GM19099 (cell line): ENCODE measurements around the gene TBC1D19.

Experiments
- POLR2A ChIP-seq: IDR thresholded peaks from 3 replicates; pipeline ENCODE4 v1.6.1; 2011; ENCODE audit warnings: low read depth; ENCODE audit not compliant: insufficient read length; ENCODE audit errors: extremely low read depth

TBC1D19 gene

GRCh38 chr4:26583865-26584652 is at the start of gene TBC1D19:
TSS of gene TBC1D19 (plus strand) at chr4:26584084. CDS start at chr4:26584194, 110 bp downstream.
- peak; percentile 52 for TF ChIP-seq POLR2A

- TF ChIP-seq POLR2A, result no peak
Measured at GRCh38 chr4:26542991-26543390, 40.9 kb upstream of the TBC1D19 start.

- no peak for TF ChIP-seq POLR2A
Measured at GRCh38 chr4:26544421-26544820, 39.5 kb upstream of the TBC1D19 start.

- TF ChIP-seq POLR2A, result no peak
Measured at GRCh38 chr4:26557164-26557563, 26.7 kb upstream of the TBC1D19 start.

GRCh38 chr4:26558166-26558895 is 25.6 kb upstream of the TBC1D19 start:
- no peak for TF ChIP-seq POLR2A

- no peak for TF ChIP-seq POLR2A
Measured at GRCh38 chr4:26566133-26566532, 17.8 kb upstream of the TBC1D19 start.

- no peak for TF ChIP-seq POLR2A
Measured at GRCh38 chr4:26568446-26568994, 15.4 kb upstream of the TBC1D19 start.

GRCh38 chr4:26570596-26570995 is 13.3 kb upstream of the TBC1D19 start:
- no peak for TF ChIP-seq POLR2A

GRCh38 chr4:26573389-26573794 is 10.5 kb upstream of the TBC1D19 start:
- no peak for TF ChIP-seq POLR2A

- TF ChIP-seq POLR2A, result no peak
Measured at GRCh38 chr4:26574563-26574962, 9.3 kb upstream of the TBC1D19 start.

- TF ChIP-seq POLR2A, result no peak
Measured at GRCh38 chr4:26576231-26576739, 7.6 kb upstream of the TBC1D19 start.

- no peak for TF ChIP-seq POLR2A
Measured at GRCh38 chr4:26577066-26577465, 6.8 kb upstream of the TBC1D19 start.

GRCh38 chr4:26579169-26579568 is 4.7 kb upstream of the TBC1D19 start:
- no peak for TF ChIP-seq POLR2A

- no peak for TF ChIP-seq POLR2A
Measured at GRCh38 chr4:26583538-26583864, 383 bp upstream of the TBC1D19 start.

GRCh38 chr4:26584725-26585124 is 841 bp downstream of the TBC1D19 start:
- no peak for TF ChIP-seq POLR2A

GRCh38 chr4:26589705-26590104 is 5.8 kb downstream of the TBC1D19 start:
- no peak for TF ChIP-seq POLR2A
